ENCODE results near the gene TNFSF13B.

DNA sequence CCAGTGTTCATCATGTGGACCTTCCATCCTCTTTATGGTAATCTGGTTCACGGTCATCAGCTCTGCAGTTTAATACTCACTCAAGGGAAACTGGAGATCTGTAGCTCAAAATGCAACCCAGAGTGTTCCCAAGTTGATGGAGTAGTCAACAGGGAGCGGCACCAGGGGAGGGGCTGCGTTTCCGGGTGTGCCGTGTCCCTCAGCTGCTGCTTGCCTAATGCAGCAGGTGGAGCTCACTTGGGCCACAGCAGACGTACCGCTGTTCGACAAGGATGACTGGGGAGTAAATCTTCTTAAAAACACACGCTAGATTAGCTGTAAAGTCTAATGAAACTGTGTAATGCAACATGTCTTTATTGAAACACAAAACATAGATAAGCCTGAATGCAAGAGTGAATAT lies 81.1 kb downstream of the TNFSF13B start:
- TF ChIP-seq, protein P1, sequence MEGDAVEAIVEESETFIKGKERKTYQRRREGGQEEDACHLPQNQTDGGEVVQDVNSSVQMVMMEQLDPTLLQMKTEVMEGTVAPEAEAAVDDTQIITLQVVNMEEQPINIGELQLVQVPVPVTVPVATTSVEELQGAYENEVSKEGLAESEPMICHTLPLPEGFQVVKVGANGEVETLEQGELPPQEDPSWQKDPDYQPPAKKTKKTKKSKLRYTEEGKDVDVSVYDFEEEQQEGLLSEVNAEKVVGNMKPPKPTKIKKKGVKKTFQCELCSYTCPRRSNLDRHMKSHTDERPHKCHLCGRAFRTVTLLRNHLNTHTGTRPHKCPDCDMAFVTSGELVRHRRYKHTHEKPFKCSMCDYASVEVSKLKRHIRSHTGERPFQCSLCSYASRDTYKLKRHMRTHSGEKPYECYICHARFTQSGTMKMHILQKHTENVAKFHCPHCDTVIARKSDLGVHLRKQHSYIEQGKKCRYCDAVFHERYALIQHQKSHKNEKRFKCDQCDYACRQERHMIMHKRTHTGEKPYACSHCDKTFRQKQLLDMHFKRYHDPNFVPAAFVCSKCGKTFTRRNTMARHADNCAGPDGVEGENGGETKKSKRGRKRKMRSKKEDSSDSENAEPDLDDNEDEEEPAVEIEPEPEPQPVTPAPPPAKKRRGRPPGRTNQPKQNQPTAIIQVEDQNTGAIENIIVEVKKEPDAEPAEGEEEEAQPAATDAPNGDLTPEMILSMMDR (IDR thresholded peaks at IDR 0.05 in 8 of 11, conservative IDR thresholded peaks at IDR 0.05 in 3 of 11) = no peak
- TF ChIP-seq POLR2A (IDR thresholded peaks at IDR 0.05) = no peak

All from spleen (tissue), 7 donors.